ENCODE data around the gene DYNC2H1.

DYNC2H1 gene

DNA sequence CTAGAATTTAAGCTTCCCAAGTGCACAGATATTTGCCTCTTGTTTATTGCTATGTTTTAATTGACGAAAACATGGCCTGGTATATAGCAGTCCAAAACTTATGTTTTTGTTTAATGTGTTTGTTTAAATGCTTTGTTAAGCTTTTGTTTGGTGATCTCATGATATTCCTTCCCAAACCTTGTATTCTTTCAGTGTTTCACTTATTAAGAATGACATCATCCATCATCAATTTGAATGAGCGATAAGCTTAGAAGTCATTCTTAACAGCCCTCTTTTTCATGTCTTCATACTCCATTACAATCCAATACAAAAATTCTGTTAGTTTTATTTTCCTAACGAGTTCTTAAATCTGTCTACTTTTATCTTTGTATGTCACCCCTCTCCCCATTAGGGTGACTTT lies 206.0 kb downstream of the DYNC2H1 start:
- H3K4me3 ChIP-seq (ENCODE audit: low read depth, low read length): no peak overlapping the region
- TF ChIP-seq, protein P1, sequence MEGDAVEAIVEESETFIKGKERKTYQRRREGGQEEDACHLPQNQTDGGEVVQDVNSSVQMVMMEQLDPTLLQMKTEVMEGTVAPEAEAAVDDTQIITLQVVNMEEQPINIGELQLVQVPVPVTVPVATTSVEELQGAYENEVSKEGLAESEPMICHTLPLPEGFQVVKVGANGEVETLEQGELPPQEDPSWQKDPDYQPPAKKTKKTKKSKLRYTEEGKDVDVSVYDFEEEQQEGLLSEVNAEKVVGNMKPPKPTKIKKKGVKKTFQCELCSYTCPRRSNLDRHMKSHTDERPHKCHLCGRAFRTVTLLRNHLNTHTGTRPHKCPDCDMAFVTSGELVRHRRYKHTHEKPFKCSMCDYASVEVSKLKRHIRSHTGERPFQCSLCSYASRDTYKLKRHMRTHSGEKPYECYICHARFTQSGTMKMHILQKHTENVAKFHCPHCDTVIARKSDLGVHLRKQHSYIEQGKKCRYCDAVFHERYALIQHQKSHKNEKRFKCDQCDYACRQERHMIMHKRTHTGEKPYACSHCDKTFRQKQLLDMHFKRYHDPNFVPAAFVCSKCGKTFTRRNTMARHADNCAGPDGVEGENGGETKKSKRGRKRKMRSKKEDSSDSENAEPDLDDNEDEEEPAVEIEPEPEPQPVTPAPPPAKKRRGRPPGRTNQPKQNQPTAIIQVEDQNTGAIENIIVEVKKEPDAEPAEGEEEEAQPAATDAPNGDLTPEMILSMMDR (IDR thresholded peaks at IDR 0.05; ENCODE audit: borderline replicate concordance, insufficient read depth, low read depth, low read length): no peak

DNA sequence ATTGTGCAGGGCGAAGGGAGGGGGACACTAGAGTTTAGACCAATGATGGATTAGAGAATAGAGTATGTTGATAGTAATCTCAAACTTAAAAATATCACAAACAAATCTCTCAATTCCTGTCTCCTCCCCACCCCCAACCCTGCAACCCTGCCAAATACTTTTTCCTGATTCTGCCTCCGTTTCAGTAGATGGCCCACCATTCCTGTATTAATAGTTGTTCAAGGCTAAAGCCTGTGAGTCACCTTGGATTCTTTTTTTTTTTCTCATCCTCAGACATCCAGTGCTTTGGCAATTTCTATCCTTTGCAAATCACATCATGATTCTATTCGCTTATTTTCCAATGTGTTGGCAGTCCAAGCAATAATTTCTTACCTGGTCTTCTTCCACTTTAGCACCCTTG lies 207.9 kb downstream of the DYNC2H1 start:
- no peak overlapping the region for H3K4me3 ChIP-seq (ENCODE audit: low read depth, low read length)
- TF ChIP-seq, protein P1 (IDR thresholded peaks at IDR 0.05; ENCODE audit: borderline replicate concordance, insufficient read depth, low read depth, low read length): no peak

DNA sequence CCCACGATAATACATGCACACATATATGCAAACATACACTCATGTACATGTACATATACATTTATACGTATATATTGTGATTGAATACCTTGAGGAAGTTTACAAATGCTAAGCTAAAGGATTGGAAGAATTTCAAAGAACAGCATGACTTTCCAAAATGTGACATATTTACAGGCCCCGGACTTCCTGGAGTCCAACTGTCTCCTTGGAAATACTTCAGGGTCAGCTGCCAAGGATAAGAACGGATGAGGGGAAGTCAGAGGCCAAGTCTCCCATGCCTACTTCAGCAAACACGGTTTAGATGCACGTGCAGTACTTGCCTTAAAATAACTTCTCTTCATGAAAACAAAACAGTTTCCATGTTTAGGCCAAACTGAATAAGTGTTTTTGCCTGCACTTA lies 213.6 kb downstream of the DYNC2H1 start:
- no peak overlapping the region for H3K4me3 ChIP-seq (ENCODE audit: low read depth, low read length)
- TF ChIP-seq, protein P1 (IDR thresholded peaks at IDR 0.05; ENCODE audit: borderline replicate concordance, insufficient read depth, low read depth, low read length): no peak

DNA sequence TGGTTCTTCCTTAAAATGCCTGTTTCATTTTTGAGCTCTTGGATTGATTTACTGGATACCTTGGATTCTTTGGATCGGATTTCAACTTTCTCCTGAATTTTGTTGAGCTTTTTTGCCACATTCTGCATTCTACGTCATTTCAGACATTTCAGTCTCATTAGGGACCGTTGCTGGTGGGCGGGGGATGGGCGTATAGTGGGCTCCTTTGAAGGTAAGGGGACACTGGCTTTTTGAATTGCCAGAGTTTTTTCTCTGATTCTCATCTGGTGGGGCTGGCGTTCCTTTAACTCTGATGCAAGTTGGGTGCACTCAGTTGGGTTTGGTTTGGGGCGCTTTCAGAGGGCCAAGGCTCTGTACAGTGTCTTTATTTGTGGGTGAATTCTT lies 216.5 kb downstream of the DYNC2H1 start:
- H3K4me3 ChIP-seq (ENCODE audit: low read depth, low read length): no peak overlapping the region
- TF ChIP-seq, protein P1 (IDR thresholded peaks at IDR 0.05; ENCODE audit: borderline replicate concordance, insufficient read depth, low read depth, low read length): no peak

DNA sequence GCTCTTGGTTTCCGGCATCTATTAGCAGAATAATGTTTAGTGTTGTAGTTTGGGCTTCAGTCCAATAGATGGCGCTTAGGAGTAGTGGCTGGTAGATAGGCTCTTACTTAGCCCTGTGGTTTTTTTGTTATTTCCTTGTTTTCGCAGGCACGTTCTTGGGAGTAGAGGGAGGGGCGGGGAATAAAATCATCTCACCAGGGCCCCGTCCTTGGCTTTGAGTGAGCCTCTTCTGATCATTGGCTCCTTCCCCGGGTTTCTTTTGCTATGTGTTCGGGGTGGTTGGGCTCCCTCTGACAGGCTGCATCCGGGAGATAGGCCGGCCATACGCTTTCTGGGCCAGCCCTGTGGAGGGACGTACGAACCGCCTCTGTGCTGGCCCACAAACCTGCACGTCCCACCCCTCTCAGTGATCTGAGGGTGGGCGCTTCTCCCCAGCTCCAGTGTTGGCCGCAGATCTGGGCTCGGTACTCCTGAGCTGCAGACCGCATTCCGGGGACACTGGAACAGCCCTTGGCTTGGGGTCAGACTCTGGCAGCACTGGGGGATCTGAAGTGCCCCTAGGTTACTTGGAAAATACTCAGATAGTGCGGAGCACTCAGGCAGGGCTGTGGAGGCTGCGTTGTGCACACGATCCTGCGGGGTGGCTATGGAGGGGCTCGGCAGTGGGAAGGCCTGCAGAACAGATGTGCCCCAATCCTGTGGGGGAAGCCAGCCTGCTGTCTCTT lies 217.0 kb downstream of the DYNC2H1 start:
- TF ChIP-seq, protein P1 (IDR thresholded peaks at IDR 0.05; ENCODE audit: borderline replicate concordance, insufficient read depth, low read depth, low read length): peak; percentile 81

DNA sequence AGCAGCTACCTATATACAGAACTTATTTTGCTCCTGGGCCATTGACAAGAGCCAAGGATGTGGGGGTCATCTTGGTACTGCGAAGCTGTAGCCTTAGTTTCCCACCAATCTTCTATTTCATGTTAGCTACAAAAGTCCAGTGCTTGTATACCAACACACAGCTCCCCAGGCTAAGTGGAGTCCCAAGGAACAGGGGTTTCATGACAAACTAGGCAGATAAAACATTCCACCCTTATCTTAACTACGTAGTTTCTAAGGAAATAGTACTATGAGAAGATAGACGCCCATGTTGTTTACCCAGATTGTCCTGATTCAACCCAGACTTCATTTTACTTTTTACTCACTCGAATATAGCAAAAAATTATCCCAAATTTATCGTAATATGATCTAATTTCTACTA lies 218.5 kb downstream of the DYNC2H1 start:
- TF ChIP-seq, protein P1 (IDR thresholded peaks at IDR 0.05; ENCODE audit: borderline replicate concordance, insufficient read depth, low read depth, low read length): no peak
- H3K4me3 ChIP-seq (ENCODE audit: low read depth, low read length): no peak overlapping the region

More for the DNA sequence above, 217.0 kb downstream of the DYNC2H1 start:
- no peak overlapping the region for H3K4me3 ChIP-seq (ENCODE audit: low read depth, low read length)

DNA sequence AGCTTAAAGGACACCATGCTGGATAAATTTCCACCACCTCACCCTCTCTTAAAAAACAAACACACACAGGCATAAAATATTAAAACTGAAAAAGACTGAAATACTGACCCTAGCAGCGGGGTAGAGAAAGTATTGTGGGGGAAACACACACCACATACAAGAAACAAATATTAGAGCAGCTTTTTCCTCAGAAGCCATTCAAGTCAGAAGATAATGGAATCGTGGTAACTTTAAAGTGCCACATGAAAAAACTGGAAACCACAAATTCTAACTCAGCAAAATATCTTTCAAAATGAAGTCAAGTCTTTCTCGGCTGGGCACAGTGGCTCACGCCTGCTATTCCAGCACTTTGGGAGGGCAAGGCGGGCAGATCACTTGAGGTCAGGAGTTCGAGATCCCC lies 223.2 kb downstream of the DYNC2H1 start:
- no peak overlapping the region for H3K4me3 ChIP-seq (ENCODE audit: low read depth, low read length)
- TF ChIP-seq, protein P1 (IDR thresholded peaks at IDR 0.05; ENCODE audit: borderline replicate concordance, insufficient read depth, low read depth, low read length): no peak

All from GM12875 (cell line).